Head of caudate nucleus (tissue), 42 donors: ENCODE data around the gene SHANK3.

Experiments used
- DNase-seq, 42 donors: peaks; one replicate each; pipeline versions ENCODE4 v3.0.0 to v3.0.0-alpha.2; 2020 to 2021; ENCODE audit warnings: mixed read lengths in 7 of 42
- intact Hi-C: fragments of 100-400 bp; cut with DNase I; formaldehyde crosslinking; loops from one replicate; pipeline ENCODE4 v1.15.0; 2022

SHANK3 gene

GRCh38 chr22:50704510-50705218 lies 32.0 kb downstream of the SHANK3 start:
- DNase-seq: peak in 27 of 42 donors; percentile 2 to 41 (median 14)
- intact Hi-C loops: no loop called here

GRCh38 chr22:50705219-50705691 lies 32.6 kb downstream of the SHANK3 start:
- DNase-seq: peak; percentile 64 to 95 (median 84)
- intact Hi-C loops: no loop called here

- DNase-seq: peak in 16 of 42 donors; percentile 1 to 35 (median 12)
- intact Hi-C loops: no loop called here
Observed at GRCh38 chr22:50705851-50706351, 33.3 kb downstream of the SHANK3 start.

GRCh38 chr22:50706481-50707125 lies 34.0 kb downstream of the SHANK3 start:
- intact Hi-C loops: no loop called here

GRCh38 chr22:50708474-50708873 lies 35.9 kb downstream of the SHANK3 start:
- intact Hi-C loops: no loop called here
- DNase-seq: peak in 1 of 42 donors; percentile 3

More at GRCh38 chr22:50706481-50707125, 34.0 kb downstream of the SHANK3 start:
- DNase-seq: peak in 7 of 42 donors; percentile 0 to 19 (median 6)

GRCh38 chr22:50708996-50709395 lies 36.4 kb downstream of the SHANK3 start:
- intact Hi-C loops: no loop called here
- DNase-seq: peak in 1 of 42 donors; percentile 1

GRCh38 chr22:50710221-50710620 lies 37.6 kb downstream of the SHANK3 start:
- intact Hi-C loops: no loop called here
- DNase-seq: peak in 5 of 42 donors; percentile 3 to 13 (median 4)

GRCh38 chr22:50710886-50711285 lies 38.3 kb downstream of the SHANK3 start:
- intact Hi-C loops: no loop called here
- peak in 1 of 42 donors; percentile 4 for DNase-seq

- DNase-seq: peak in 3 of 42 donors; percentile 1 to 13 (median 9)
- intact Hi-C loops: no loop called here
Observed at GRCh38 chr22:50711446-50712340, 39.1 kb downstream of the SHANK3 start.

GRCh38 chr22:50712341-50713007 lies 39.9 kb downstream of the SHANK3 start:
- DNase-seq: peak in 5 of 42 donors; percentile 1 to 49 (median 34)
- intact Hi-C loops: no loop called here

- intact Hi-C loops: no loop called here
- DNase-seq: peak in 2 of 42 donors; percentile 6 to 44
Observed at GRCh38 chr22:50713008-50713385, 40.4 kb downstream of the SHANK3 start.

- intact Hi-C loops: no loop called here
Observed at GRCh38 chr22:50713571-50714056, 41.0 kb downstream of the SHANK3 start.

GRCh38 chr22:50714150-50714549 lies 41.5 kb downstream of the SHANK3 start:
- intact Hi-C loops: no loop called here
- peak in 2 of 42 donors; percentile 32 to 33 for DNase-seq

More at GRCh38 chr22:50713571-50714056, 41.0 kb downstream of the SHANK3 start:
- peak; percentile 54 to 95 (median 86) for DNase-seq

GRCh38 chr22:50714631-50715179 lies 42.1 kb downstream of the SHANK3 start:
- intact Hi-C loops: no loop called here
- DNase-seq: no peak

GRCh38 chr22:50715250-50715649 lies 42.6 kb downstream of the SHANK3 start:
- no peak for DNase-seq
- intact Hi-C loops: no loop called here

- DNase-seq: no peak
- intact Hi-C loops: no loop called here
Observed at GRCh38 chr22:50715776-50716175, 43.2 kb downstream of the SHANK3 start.

- DNase-seq: no peak
- intact Hi-C loops: no loop called here
Observed at GRCh38 chr22:50716290-50717024, 43.8 kb downstream of the SHANK3 start.
